GM19395 (cell line): ENCODE results near the gene USH1C.

Experiments
- ATAC-seq: cut with Tn5 transposase; IDR thresholded peaks from one replicate; pipeline ENCODE4 v1.9.1; 2021; ENCODE audit warnings: mild to moderate bottlenecking, moderate library complexity; ENCODE audit not compliant: unreplicated experiment

USH1C gene

DNA sequence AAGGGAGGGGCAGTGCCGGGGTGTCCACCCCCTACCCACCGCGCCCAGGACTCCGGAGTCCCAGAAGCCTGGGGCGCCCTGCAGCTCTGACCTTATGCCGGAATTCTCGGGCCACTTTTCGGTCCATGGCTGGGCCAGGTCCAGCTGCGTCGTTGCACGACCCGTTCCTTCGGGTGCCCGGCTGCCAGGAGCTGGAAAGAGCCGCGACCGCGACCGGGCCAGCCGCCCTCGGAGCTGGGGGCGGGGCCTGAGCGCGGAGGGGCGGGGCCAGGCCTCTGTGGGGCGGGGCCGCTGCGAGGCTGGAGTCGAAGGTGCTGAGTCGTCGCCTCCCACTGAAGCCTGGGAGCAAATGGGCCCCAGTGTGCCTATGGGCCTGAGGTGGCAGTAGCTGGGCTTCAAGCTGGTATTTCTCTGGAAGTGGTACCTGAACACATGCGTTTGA lies at the start of gene USH1C:
TSS of gene USH1C (minus strand) at position 236 of the 442 bp plus-strand sequence. CDS start at position 127, 109 bp downstream.
- ATAC-seq = no peak

DNA sequence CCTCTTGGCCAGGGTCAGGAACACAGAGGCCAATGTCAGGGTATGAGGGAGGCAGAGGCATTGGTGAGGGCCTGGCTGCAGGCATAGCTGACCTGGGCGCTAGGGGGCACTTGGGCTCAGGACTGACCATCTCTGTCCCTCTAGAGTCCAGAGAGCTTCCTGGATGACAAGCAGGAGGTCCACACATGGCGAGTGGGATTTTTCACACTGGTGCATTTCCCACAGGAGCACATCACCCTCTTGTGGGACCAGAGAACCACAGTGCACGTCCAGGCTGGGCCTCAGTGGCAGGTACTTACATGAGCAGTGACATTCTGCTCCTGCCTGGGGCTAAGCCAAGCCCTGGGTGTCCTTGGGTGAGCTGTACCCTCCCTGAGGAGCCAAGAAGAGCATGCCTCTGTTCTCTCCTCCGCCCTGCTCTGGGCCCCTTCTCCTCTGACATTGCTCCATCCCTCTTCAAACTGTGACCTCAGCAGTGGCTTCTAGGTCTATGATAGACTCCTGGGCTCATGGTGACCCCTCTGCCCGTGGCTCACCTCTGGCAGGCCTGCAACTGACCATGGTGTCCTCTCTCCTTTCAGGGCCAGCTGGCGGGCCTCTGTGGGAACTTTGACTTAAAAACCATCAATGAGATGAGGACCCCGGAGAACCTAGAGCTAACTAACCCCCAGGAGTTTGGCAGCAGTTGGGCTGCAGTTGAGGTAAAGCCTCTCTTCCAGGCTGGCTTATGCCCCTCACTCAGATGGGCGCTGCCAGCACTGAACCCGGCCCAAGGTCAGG lies 49.4 kb upstream of the USH1C start:
- ATAC-seq = no peak

DNA sequence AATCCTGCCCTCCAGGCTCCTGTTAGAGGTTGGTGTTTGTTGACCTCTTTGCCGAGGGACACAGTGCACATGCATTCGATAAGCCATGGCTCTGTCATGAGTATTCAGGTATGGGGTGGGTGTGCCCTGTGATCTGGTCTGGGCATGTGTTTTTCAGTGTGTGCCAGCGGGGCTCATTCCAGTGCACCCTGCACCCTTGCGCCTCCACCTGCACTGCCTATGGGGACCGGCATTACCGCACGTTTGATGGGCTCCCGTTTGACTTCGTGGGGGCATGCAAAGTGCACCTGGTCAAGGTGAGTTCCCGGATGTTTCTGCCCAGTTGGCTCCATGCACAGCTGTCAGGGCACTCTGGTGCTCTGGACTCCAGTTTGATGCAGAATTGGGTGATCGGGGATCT lies 47.1 kb upstream of the USH1C start:
- no peak for ATAC-seq

DNA sequence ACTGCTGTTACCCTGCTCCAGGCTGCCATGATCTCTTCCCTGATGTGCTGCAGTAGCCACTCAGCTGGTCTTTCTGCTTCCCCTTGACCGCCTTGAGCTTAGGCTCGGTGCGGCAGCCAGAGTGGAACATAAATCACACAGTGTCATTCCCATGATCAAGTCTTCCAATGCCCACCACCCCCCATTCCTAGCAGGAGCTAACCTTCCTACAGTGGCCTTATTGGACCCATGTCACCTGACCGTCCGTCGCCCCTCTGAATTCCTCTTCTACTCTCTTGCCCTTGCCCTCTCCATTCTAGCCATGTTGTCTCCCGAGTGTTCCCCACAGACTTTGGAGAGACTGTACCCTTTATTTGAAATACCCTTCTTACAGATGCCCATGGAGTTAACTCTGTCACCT lies 46.2 kb upstream of the USH1C start:
- ATAC-seq = no peak

DNA sequence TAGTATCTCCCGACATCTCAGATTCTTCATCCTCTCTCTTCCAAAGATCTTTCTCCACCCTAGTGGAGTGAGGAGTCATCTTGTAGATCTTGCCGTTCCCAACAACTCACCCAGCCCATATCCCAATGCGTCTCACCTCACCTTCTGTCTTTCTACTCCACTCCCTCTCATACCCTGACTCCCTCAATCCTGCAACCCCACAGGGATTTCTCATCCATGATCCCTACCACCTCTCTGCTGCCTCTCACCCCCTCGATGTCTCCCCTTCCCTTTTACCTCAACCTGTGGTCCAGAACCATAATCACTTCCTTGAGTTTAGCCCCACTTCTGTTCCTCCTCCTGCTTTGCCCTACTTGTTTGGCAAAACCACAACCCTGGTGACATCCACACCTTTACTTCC lies 44.5 kb upstream of the USH1C start:
- ATAC-seq = no peak

DNA sequence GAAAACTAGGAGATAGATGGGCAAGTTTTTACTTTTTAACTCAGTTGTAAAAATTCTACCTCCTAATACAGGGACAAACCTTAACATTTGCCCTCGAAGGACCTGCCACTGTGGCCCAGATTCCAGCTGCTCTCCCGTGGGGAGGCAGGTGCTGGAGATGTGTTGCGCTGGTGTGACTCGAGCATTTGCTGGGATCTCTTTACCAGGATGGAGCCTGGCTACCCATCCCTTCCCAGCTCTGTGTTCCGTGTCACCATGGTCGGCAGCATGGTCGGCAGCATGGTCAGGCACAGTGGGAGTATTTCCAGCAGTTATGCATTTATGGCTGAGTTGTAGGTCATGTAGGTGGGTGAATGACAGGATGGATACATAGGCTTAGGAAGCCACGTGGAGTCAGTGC lies 44.0 kb upstream of the USH1C start:
- no peak for ATAC-seq

DNA sequence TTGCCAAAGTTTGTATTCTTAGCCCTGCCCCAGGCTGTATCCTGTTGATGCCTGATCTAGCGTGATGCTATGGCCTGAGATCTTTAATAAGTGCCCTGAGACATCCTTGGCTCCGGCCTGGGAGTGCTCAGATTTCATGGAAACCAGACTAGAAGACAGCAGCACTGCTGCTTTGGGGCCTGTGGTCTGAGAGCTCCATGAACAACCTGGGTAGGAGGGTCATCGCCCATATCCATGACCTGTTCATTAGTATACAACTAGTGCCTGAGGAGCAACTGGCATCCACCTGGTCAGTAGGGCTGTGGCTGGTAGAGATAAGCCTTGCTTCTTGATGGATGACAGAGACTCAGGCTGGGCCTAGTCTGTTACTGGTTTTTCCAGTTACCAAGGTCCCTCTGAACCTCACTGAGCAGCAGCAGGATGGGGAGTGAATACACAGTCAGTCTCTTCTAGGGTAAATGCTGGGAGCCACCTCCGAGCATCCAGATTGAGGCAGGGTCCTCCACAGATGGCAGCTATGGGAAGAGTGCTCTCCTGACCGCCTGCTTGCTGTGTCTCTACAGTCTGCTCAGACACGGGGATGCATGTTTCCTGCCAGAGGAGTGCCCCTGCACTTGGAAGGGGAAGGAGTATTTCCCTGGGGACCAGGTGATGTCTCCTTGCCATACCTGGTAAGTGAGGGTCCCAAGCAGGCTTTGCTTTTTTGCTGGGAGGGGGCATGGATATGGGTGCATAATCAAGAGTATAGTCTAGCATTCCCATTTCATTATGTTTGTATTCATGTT lies 41.9 kb upstream of the USH1C start:
- ATAC-seq = no peak

DNA sequence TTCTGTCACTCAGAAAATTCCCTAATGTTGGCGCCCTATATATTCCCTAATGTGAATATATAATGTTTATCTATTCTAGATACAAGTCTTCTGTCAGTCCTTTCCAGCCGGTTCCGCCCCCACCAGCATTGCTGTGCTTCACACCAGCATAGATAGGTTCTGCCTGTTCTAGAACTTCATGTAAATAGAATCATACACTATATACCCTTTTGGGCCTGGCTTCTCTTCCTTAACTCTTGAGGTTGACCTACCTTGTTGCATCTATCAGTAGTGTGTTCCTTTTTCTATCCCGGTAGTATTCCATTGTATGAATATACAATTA lies 37.5 kb upstream of the USH1C start:
- no peak for ATAC-seq

DNA sequence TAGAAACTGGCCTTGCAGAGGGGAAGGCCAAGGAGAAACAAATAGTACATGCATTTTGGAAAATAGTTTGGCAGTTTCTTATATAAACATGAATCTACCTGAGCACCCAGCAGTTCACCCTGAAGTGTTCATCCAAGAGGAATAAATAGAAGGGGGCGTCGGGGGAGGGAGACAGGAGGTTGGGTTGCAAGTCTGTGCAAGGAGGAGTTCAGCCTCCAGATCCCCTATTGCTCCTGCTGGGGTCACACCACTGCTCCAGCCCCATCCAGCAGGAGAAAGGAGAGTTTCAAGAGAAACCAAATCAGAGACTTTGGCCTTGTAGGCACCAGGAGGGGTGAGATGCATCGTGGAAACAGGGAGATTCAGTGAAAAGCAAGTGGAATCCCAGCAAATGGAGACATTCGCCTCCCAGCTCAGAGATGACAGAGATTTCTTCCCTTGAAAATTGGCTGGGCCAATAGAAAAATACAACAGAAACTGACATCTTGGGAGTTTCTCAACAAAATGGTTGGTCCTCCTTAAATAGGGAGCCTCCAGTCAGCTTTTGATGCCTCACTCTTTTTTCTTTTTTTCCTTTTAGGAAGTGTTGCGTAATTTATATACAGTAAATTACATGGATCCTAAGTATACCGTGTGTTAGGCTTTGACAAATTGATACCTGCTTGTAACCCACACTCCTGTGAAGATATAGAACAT lies 37.0 kb upstream of the USH1C start:
- no peak for ATAC-seq

DNA sequence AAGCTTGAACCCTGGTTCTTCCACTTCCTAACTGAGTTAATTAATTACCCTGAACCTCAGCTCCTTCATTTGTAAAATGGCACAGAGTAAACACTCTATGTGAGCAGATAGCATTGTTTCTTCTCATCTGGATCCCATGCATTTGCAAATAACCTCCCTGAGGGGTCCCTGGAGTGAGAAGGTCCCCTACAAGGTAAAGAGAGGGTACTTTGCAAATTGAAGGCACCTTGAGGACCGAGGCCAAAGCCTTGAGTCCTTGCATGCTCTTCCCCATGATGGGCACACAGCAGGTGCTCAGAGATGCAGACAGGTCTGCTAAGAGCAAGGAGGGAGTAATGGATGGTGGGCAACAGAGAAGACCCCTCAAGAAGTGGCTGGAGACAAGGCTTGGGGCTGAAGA lies 36.1 kb upstream of the USH1C start:
- ATAC-seq = no peak

DNA sequence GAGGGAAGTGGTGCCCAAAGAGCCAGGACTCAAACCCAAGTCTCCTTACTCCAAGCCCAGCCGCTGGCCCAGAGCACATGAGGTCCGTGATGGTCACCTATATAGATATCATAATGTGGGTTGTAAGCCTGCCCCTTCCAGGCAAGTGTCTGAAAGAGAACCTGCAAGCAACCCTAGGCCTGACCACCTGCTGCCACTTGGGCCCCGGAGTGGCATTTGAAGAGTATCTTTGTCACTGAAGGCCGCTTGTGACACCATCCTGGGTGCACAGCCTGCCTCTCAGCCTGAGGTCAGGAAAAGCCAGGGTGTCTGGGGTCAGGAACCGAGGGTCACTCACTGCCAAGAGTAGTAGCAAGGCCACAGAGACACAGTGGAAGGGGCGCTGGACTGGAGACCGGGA lies 35.2 kb upstream of the USH1C start:
- no peak for ATAC-seq

DNA sequence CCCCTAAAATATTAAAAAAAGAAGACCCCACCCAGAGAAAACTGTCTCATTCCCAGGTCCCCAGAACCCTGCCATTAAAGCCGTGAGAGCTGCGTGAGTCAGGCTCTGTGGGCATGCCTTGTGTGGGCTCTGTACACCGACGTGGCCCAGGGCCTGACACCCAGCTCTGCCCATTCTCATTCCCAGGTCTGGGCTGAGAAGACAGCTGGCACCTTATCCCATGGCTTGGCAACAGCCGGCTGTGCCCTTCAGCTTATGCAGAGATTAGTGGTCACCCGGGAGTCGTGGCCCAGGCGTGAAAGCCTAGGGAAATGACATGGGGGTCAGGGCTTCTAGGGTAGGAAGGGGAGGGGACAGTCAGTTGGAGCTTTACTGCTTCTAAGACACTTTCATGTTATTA lies 34.7 kb upstream of the USH1C start:
- ATAC-seq = no peak

DNA sequence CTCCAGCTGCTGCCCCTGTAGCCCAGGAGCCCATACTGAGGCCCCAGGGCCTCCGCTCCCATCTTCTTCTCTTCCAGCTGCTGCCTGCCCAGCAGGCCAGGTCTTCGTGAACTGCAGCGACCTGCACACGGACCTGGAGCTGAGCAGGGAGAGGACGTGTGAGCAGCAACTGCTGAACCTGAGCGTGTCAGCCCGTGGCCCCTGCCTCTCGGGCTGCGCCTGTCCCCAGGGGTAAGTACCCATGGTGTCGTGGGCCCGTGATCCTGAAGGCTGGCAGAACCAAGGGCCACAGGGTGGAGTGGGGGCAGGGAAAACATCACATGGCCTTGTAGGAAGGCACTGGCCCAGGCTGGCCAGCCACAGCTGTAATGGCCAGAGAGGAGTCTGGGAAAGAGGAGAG lies 34.1 kb upstream of the USH1C start:
- no peak for ATAC-seq

DNA sequence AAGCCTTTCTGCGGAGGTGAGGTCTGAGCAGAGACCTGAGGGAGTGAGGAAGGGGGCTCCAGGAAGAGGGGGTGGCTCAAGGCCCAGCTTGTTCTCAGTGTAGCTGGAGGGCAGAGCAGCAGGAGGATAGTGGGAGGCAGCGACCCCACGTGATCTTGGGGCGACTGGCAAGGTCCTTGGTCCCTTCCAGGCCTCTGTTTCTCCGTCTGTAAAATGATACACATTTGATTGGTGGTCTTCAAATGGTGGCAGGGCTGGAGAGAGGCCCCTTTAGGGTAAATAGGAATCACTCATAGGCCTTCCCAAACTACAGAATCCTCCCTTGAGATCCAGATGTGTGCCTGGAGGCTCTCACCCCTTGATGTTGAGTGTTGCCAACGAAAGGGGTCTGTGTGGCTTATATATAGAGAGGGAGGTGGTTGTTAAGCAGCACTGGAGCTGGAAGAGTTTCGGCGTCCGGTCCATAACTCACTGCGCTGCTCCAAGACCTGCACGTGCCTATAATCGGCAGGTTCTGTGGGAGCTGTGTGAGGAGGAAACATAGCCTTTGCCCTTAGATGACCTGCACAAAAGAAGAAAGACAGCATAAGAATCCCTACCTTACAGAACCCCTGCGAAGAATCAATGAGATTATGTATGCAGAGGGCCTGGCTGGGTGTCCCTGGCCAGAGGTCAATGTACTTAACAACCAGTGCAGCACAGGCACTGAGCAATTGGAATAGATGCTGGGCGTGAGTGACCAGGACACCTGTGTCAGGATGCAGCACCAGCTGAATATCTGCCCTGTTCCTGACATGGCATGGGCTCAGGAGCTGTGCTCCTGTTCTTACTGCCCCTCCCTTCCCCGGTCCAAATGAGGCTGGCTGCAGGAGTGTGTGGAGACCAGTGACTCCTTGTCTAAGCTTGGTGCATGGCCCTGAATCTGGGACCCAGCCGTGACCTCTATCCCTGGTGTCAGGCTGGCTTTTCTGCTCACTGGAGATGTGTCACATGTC lies 31.5 kb upstream of the USH1C start:
- no peak for ATAC-seq

DNA sequence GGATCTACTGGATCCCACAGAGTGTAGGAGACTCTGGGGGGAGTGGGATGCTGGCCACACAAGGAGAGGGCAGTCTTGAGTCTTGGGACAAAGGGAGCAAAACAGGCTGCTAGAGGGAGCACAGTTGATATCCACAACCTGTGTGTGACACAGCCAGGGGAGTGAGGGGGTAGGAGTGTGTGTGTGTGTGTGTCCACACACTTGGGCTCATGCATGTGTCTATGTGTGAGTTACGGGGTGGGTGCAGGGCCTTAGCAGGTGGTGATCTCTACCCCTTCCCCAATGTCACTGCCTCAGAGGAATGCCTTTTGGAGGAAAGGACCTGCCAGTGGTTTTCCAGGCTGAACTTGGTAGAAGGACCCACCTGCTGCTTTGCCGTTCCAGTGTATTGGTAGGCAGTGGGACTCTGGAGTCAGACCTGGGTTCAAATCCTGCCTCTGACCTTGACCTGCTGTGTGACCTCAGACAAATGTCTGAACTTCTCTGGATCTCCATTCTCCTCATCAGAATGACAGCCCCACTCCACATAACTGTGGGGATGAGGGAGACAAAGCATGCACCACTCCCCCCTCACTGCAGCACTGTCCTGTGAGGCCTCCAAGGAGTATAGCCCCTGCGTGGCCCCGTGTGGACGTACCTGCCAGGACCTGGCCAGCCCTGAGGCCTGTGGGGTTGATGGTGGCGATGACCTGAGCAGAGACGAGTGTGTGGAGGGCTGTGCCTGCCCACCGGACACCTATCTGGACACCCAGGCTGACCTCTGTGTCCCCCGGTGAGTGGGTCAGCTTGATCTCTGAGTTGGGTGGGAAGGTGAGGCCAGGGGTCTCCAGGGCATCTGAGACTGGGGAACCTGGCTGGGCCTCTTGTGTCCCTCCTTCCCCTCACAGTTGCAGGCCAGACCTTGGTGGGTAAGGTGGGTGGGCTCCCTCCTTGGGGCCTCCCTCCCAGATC lies 30.2 kb upstream of the USH1C start:
- ATAC-seq = no peak

DNA sequence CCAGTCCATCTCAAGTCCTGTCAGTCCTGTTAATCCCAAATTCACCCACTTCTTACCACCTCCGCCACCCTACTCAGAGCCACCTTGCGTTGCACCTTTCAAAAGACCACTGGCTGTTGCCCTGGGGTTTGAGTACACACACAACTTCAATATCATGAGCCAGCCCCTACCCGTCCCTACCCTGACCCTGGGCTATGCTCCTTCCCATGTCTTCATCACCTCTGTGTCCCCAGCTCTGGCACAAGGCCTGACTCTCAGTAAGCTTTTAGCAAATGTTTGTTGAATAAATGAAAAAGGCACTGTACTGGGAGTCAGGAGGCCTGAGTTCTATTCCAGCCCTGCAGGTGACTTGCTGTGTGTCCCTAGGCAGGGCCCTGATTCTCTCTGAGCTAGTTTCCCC lies 29.3 kb upstream of the USH1C start:
- no peak for ATAC-seq

DNA sequence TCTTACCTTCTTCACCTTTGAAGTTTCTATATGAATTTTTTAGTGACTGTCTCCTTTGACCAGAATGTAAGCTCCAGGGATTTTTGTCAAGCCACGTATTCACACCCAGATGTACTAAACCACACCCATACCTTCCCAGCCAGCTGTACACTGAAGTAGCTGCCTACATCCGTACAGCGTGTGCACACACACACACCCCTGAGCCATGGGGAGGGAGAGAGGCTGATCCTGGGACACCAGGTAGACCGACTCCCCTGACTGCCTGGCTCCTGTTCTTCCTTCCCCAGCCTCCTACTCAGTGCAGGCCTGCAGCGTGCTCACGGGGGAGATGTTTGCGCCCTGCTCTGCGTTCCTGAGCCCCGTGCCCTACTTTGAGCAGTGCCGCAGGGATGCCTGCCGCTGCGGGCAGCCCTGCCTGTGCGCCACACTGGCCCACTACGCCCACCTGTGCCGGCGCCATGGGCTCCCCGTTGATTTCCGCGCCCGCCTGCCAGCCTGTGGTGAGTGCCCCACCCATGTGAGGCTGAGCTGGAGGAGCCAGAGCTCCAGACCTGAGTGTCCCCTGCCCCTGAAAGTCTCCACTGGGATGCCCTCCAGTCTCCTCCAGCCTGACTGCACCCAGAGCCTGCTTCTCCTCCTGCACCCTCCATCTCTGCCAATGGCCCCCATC lies 28.7 kb upstream of the USH1C start:
- ATAC-seq = no peak

DNA sequence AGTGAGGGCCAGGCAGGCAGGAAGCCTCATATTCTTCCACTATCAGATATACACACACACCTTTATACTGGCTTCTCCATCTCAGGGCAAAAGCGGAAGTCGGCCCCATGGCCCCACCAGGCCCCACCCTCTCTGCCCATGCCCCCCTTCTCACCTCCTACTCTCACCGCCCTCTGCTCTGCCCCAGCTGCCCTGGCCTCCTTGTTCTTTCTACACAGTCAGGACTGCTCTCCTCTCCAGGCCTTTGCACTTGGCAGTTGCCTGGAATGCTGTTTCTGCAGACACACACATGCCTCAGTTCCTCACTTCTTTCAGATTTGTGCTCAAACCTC lies 28.1 kb upstream of the USH1C start:
- ATAC-seq = no peak
